ENCODE measurements around the gene SH3BP5.

- no peak for TF ChIP-seq FOXM1 (IDR thresholded peaks at IDR 0.05; ENCODE audit: borderline replicate concordance, low read depth)
- TF ChIP-seq MAX (IDR thresholded peaks at IDR 0.05): no peak
- no peak for TF ChIP-seq REST (IDR thresholded peaks at IDR 0.05; ENCODE audit: low read depth)
- no peak for TF ChIP-seq RAD21 (IDR thresholded peaks at IDR 0.05; ENCODE audit: low read depth)
- no peak for TF ChIP-seq TAF1 (IDR thresholded peaks at IDR 0.05; ENCODE audit: low read depth)
- TF ChIP-seq EP300 (IDR thresholded peaks at IDR 0.05; ENCODE audit: borderline replicate concordance): no peak
- no peak for TF ChIP-seq CEBPB (IDR thresholded peaks at IDR 0.05)
These were observed 12.8 kb upstream of the SH3BP5 start for GRCh38 chr3:15345066-15345607.

All from Ishikawa (cell line).